ENCODE results near the gene MUC5B.

GRCh38 chr11:1196516-1197391 lies 26.1 kb upstream of the MUC5B start:
- TF ChIP-seq, protein P1, sequence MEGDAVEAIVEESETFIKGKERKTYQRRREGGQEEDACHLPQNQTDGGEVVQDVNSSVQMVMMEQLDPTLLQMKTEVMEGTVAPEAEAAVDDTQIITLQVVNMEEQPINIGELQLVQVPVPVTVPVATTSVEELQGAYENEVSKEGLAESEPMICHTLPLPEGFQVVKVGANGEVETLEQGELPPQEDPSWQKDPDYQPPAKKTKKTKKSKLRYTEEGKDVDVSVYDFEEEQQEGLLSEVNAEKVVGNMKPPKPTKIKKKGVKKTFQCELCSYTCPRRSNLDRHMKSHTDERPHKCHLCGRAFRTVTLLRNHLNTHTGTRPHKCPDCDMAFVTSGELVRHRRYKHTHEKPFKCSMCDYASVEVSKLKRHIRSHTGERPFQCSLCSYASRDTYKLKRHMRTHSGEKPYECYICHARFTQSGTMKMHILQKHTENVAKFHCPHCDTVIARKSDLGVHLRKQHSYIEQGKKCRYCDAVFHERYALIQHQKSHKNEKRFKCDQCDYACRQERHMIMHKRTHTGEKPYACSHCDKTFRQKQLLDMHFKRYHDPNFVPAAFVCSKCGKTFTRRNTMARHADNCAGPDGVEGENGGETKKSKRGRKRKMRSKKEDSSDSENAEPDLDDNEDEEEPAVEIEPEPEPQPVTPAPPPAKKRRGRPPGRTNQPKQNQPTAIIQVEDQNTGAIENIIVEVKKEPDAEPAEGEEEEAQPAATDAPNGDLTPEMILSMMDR (conservative IDR thresholded peaks at IDR 0.05 in 1 of 2, IDR thresholded peaks at IDR 0.05 in 1 of 2; ENCODE audit: low read depth in 1 of 2, low read length in 2 of 2) = no peak
- no peak for TF ChIP-seq EZH2 (IDR thresholded peaks at IDR 0.05; ENCODE audit: low read length, missing control alignments)
